ENCODE data around the gene ATXN10.

The ATXN10 gene

DNA sequence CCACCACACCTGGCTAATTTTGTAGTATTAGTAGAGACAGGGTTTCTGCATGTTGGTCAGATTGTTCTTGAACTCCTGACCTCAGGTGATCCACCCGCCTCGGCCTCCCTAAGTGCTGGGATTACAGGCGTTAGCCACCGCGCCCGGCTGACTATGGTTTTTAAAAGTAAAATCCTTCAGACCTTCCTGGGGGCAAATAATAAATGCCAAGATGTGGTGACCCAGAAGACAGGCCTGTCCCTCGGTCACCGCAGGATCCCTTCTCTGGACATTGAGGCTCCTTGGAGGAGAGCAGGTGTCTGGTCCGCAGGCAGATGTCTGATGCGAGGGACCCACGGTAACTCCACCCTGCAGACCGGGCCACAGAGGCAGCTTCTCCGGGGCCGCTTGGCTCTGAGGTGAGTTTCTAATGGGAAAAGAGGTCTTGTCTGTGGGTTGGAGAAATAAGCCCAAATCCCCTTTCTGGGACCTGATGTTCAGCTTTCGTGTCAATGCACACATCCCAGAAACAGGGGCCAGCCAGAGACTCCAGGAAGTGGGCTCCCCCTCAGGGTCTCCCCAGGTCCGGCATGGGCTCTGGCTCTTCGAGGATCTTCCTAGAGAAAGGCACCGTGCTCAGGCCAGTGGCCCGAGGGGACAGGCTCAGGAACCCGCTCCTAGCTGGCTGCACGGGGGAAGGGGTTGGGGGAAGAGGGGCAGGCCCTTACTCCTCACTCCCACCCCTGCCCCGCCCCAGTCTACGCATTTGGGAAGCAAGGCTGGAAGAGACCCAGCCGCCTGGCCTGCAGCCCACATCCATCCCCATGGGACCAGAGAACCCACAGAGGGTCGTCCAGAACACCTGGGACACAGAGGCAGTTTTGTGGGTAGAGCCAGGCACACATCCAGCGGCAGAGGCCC, 204.8 kb downstream of the ATXN10 start:
- no peak for DNase-seq (ENCODE audit: extremely low read depth in 1 of 2, low read depth in 1 of 2)

- no peak for DNase-seq (ENCODE audit: extremely low read depth in 1 of 2, low read depth in 1 of 2)
These were observed 205.4 kb downstream of the ATXN10 start for GRCh38 chr22:45877036-45877380.

GRCh38 chr22:45877651-45878050, 206.0 kb downstream of the ATXN10 start:
- no peak for DNase-seq (ENCODE audit: extremely low read depth in 1 of 2, low read depth in 1 of 2)

DNA sequence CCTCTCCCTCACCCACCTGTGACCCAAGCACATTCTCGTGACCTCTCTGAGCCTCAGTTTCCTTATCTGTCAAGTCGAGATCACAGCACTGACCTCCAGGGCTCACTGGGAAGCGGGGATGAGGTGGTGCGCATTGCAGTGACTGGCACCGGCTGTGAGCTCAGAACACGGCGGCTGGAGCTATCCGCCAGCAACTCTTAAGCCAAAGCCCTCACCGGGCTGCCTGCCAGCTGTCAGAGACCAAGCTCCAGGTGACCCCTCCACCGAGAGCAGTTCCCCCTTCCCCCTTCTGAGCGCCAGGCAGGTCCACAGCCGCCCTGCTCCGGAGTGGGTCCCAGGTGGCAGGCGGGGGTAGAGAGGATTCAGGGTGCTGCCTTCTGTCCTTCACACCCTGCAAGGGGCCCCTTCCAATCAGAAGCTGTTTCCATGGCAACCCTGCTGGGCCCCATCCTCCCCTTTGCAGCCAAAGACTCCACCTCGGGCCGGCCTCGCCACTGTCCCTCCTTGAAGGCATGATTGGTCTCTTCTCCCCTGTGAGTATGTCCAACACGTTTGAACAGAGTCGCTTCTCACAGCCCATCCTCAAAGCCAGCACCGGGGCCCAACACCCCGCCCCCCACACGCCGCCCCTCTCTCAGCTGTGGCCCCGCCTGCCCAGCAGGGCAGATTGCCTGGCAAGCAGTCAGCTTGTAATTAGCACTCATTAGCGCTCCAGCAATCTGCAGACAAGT, 206.6 kb downstream of the ATXN10 start:
- DNase-seq (ENCODE audit: extremely low read depth in 1 of 2, low read depth in 1 of 2), result no peak

DNA sequence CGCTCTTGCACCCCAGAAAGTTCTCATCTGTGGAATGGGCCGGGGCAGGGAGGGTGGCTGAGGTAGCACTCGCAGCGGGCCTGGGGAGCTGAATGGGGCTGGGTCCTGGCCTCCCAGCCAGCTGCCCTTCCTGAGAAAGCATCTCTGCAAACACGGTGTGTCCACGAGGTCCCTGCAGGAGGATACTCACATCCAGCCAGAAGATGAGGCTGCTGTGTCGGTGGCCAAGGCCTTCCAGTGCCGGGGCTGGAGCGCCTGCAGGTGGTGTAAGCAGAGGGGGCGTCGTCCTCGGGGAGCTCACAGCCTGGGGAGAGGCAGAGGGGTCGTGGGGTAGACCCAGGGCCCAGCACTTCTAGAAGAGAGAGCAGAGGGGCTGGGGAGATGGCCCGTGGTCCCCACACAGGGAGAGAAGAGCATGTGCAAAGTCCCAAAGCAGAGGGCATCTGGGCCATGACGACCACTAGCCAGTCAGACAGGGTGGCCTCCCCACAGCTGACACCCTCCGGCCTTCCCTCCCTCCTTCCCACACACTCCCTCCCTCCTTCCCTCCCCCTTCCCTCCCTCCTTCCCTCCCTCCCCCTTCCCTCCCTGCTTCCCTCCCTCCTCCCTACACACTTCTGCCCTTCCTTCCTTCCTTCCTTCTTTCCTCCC, 207.4 kb downstream of the ATXN10 start:
- no peak for DNase-seq (ENCODE audit: extremely low read depth in 1 of 2, low read depth in 1 of 2)

GRCh38 chr22:45879552-45879949, 207.9 kb downstream of the ATXN10 start:
- DNase-seq (ENCODE audit: extremely low read depth in 1 of 2, low read depth in 1 of 2), result no peak

GRCh38 chr22:45880091-45880715, 208.6 kb downstream of the ATXN10 start:
- DNase-seq (ENCODE audit: extremely low read depth in 1 of 2, low read depth in 1 of 2), result no peak

DNA sequence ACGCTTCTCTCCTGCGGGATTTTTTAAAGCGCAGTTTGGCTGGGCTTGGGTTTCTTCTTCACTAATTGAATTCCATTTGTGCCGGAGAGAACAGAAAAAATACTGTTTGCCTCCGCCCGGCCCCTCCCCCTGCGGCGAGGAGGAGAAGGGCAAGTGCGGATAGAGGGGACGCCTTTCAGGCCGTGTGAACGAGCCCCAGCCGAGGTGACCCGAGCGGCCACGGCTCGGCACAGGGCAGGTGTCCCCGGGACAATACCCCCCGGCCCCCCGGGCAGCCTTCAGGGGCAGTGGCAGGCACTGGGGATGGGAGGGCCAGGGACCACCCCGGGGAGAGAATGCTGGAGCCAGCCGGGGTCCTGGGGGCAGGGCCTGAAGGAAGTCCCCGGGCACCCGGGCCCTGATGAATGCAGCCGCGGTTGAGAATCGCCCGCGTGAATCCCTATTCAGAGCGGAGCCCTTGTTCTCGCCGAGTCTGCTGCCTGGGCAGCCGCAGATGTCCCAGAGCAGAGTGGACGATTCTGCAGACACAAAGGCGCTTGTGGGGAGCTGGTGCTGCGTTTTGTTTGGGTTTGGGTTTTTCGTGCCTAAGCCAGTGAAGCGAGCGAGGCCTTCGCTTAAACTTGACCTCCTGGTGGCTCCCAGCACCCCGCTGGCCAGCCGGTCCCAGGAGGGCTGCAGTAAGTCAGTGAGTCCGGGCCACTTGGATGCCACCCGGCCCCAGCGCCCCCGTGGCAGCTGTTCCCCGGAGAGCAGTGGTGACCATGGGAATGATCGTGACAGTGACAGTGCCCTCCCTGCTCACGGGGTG, 209.3 kb downstream of the ATXN10 start:
- no peak for DNase-seq (ENCODE audit: extremely low read depth in 1 of 2, low read depth in 1 of 2)

GRCh38 chr22:45881524-45881875, 209.9 kb downstream of the ATXN10 start:
- no peak for DNase-seq (ENCODE audit: extremely low read depth in 1 of 2, low read depth in 1 of 2)

GRCh38 chr22:45882881-45883810, 211.5 kb downstream of the ATXN10 start:
- no peak for DNase-seq (ENCODE audit: extremely low read depth in 1 of 2, low read depth in 1 of 2)

DNA sequence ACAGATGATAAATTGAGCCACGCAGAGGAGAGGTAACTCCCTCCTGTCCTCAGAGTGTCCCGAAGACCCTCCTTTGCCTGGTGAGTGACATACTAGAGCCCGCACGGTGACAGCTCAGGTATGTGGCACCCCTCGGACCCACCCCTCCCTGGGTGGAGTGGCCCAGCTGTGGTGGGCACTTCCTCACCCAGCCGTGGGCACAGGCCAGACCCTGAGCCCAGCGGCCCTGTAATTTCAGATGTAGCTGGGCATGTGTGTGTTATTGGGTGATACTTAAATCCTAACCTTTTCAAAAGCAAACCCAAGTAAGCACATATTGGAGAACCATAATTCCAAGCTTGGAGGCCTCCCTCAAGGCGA, 212.2 kb downstream of the ATXN10 start:
- DNase-seq (ENCODE audit: extremely low read depth in 1 of 2, low read depth in 1 of 2), result no peak

GRCh38 chr22:45884201-45885062, 212.8 kb downstream of the ATXN10 start:
- no peak for DNase-seq (ENCODE audit: extremely low read depth in 1 of 2, low read depth in 1 of 2)

GRCh38 chr22:45885171-45885840, 213.7 kb downstream of the ATXN10 start:
- DNase-seq (ENCODE audit: extremely low read depth in 1 of 2, low read depth in 1 of 2), result no peak

- no peak for DNase-seq (ENCODE audit: extremely low read depth in 1 of 2, low read depth in 1 of 2)
These were observed 214.3 kb downstream of the ATXN10 start for GRCh38 chr22:45885941-45886395.

- no peak for DNase-seq (ENCODE audit: extremely low read depth in 1 of 2, low read depth in 1 of 2)
These were observed 214.9 kb downstream of the ATXN10 start for GRCh38 chr22:45886540-45886939.

GRCh38 chr22:45887202-45888131, 215.8 kb downstream of the ATXN10 start:
- DNase-seq (ENCODE audit: extremely low read depth in 1 of 2, low read depth in 1 of 2), result no peak

Measured in activated CD8-positive, alpha-beta memory T cell treated with anti-CD3 and anti-CD28 coated beads for 1 hour (primary cell).